SK-N-SH treated with all-trans-retinoic acid at 6 μM for 48 hours (cell line): ENCODE measurements around the gene SMARCA4.

Experiments used
- ATAC-seq: fragments of 200-7000 bp; cut with Tn5 transposase; 3 replicates; pipeline ENCODE4 v1.9.1; 2020; ENCODE audit warnings: mild to moderate bottlenecking, moderate library complexity
- BACH2 ChIP-seq: fragments of 250-450 bp; sonication (Bioruptor Pico); IDR thresholded peaks from 2 replicates; pipeline ENCODE4 v1.9.0; 2021; ENCODE audit warnings: mild to moderate bottlenecking, borderline replicate concordance
- CREB5 ChIP-seq: fragments of 250-450 bp; sonication (Bioruptor Pico); IDR thresholded peaks from 2 replicates; pipeline ENCODE4 v1.5.1; 2020; ENCODE audit warnings: low read depth, mild to moderate bottlenecking, moderate library complexity
- CSDC2 ChIP-seq: fragments of 250-450 bp; sonication (Bioruptor Pico); IDR thresholded peaks from 2 replicates; pipeline ENCODE4 v1.5.0; 2020; ENCODE audit warnings: mild to moderate bottlenecking, moderate library complexity
- CSRNP3 ChIP-seq: fragments of 250-450 bp; sonication (Bioruptor Pico); IDR thresholded peaks from 2 replicates; pipeline ENCODE4 v1.5.1; 2021; ENCODE audit warnings: mild to moderate bottlenecking, moderate library complexity
- GLIS3 ChIP-seq: fragments of 250-450 bp; sonication (Bioruptor Pico); IDR thresholded peaks from 2 replicates; pipeline ENCODE4 v1.5.0; 2020; ENCODE audit warnings: mild to moderate bottlenecking, moderate library complexity
- ISL1 ChIP-seq: fragments of 250-450 bp; sonication (Bioruptor Pico); IDR thresholded peaks from 2 replicates; pipeline ENCODE4 v2.1.2; 2022; ENCODE audit warnings: mild to moderate bottlenecking, moderate library complexity
- OSR1 ChIP-seq: fragments of 250-450 bp; sonication (Bioruptor Pico); IDR thresholded peaks from 2 replicates; pipeline ENCODE4 v1.8.0; 2022; ENCODE audit warnings: moderate library complexity, mild to moderate bottlenecking, inconsistent platforms
- PATZ1 ChIP-seq: fragments of 250-450 bp; sonication (Bioruptor Pico); IDR thresholded peaks from 2 replicates; pipeline ENCODE4 v1.8.0; 2020; ENCODE audit warnings: mild to moderate bottlenecking, moderate library complexity, borderline replicate concordance
- POU6F1 ChIP-seq: fragments of 250-450 bp; sonication (Bioruptor Pico); IDR thresholded peaks from 2 replicates; pipeline ENCODE4 v1.8.0; 2021; ENCODE audit warnings: low read depth, mild to moderate bottlenecking, moderate library complexity, borderline replicate concordance
- RARB ChIP-seq: fragments of 250-450 bp; sonication (Bioruptor Pico); IDR thresholded peaks from 2 replicates; pipeline ENCODE4 v1.8.0; 2021; ENCODE audit warnings: mild to moderate bottlenecking, moderate library complexity
- SNAI2 ChIP-seq: fragments of 250-450 bp; sonication (Bioruptor Pico); IDR thresholded peaks from 2 replicates; pipeline ENCODE4 v1.5.0; 2020; ENCODE audit warnings: mild to moderate bottlenecking, moderate library complexity
- TSHZ2 ChIP-seq: fragments of 250-450 bp; sonication (Bioruptor Pico); IDR thresholded peaks from 2 replicates; pipeline ENCODE4 v1.5.0; 2020; ENCODE audit warnings: mild to moderate bottlenecking, moderate library complexity
- ZC3H10 ChIP-seq: fragments of 250-450 bp; sonication (Bioruptor Pico); IDR thresholded peaks from 2 replicates; pipeline ENCODE4 v1.5.1; 2021; ENCODE audit warnings: mild to moderate bottlenecking, moderate library complexity
- ZFP3 ChIP-seq: fragments of 250-450 bp; sonication (Bioruptor Pico); IDR thresholded peaks from 2 replicates; pipeline ENCODE4 v1.5.0; 2020; ENCODE audit warnings: mild to moderate bottlenecking, moderate library complexity
- ZFP30 ChIP-seq: fragments of 450-650 bp; formaldehyde crosslinking; IDR thresholded peaks from 2 replicates; pipeline ENCODE4 v1.5.0; 2022; ENCODE audit warnings: mild to moderate bottlenecking, moderate library complexity
- ZNF565 ChIP-seq: fragments of 450-650 bp; formaldehyde crosslinking; conservative IDR thresholded peaks from 2 replicates; pipeline ENCODE4 v1.5.0; 2020; ENCODE audit warnings: low read depth, mild to moderate bottlenecking, moderate library complexity
- ZNF70 ChIP-seq: fragments of 450-650 bp; formaldehyde crosslinking; IDR thresholded peaks from 2 replicates; pipeline ENCODE4 v1.5.0; 2020; ENCODE audit warnings: mild to moderate bottlenecking, moderate library complexity
- ZNF8 ChIP-seq: fragments of 450-650 bp; formaldehyde crosslinking; IDR thresholded peaks from 2 replicates; pipeline ENCODE4 v1.5.0; 2020; ENCODE audit warnings: mild to moderate bottlenecking, moderate library complexity

The SMARCA4 gene

GRCh38 chr19:11079999-11080398 lies 119.2 kb downstream of the SMARCA4 start:
- ATAC-seq, result no peak
- TF ChIP-seq BACH2 (CRISPR knock-in tag) (no peak), SNAI2 (no peak), CSDC2 (CRISPR knock-in tag) (no peak)
- TF ChIP-seq, all 23 proteins: peak for 0

GRCh38 chr19:11087870-11088505 lies 127.2 kb downstream of the SMARCA4 start:
- ATAC-seq, result no peak
- TF ChIP-seq ZFP30 (CRISPR knock-in tag) (no peak), PATZ1 (CRISPR knock-in tag) (no peak), CREB5 (no peak), ZFP3 (no peak), BACH2 (CRISPR knock-in tag) (no peak), GLIS3 (CRISPR knock-in tag) (no peak), CSRNP3 (CRISPR knock-in tag) (no peak), OSR1 (CRISPR knock-in tag) (no peak), POU6F1 (CRISPR knock-in tag) (no peak), ZNF565 (CRISPR knock-in tag) (no peak), RARB (CRISPR knock-in tag) (no peak), ZC3H10 (CRISPR knock-in tag) (no peak), ZNF70 (CRISPR knock-in tag) (no peak), TSHZ2 (no peak)

GRCh38 chr19:11088506-11089253 lies 127.8 kb downstream of the SMARCA4 start:
- TF ChIP-seq OSR1 (CRISPR knock-in tag), result no peak
- TF ChIP-seq ZNF70 (CRISPR knock-in tag), result no peak
- TF ChIP-seq CREB5, result no peak
- TF ChIP-seq BACH2 (CRISPR knock-in tag), result no peak
- TF ChIP-seq ZNF8 (CRISPR knock-in tag), result no peak
- no peak for TF ChIP-seq SNAI2
- TF ChIP-seq ZNF565 (CRISPR knock-in tag), result no peak
- TF ChIP-seq ZC3H10 (CRISPR knock-in tag), result no peak
- TF ChIP-seq POU6F1 (CRISPR knock-in tag), result no peak
- TF ChIP-seq ISL1, result no peak
- no peak for ATAC-seq
